SIG-M5 treated with dmso at 0.1 percent for 504 hours (cell line): Measurements from ENCODE around the gene RAB33B.
"Not testable (repeated sequence)": the region's sequence is repeated elsewhere in the genome, so short reads cannot be mapped to it uniquely, and the experiment has no call there.

ENCODE experiments used
- DNase-seq: peaks from one replicate; lab custom pipeline; 2025; ENCODE audit not compliant: unreplicated experiment; lab: John Stamatoyannopoulos, UW

The RAB33B gene

DNA sequence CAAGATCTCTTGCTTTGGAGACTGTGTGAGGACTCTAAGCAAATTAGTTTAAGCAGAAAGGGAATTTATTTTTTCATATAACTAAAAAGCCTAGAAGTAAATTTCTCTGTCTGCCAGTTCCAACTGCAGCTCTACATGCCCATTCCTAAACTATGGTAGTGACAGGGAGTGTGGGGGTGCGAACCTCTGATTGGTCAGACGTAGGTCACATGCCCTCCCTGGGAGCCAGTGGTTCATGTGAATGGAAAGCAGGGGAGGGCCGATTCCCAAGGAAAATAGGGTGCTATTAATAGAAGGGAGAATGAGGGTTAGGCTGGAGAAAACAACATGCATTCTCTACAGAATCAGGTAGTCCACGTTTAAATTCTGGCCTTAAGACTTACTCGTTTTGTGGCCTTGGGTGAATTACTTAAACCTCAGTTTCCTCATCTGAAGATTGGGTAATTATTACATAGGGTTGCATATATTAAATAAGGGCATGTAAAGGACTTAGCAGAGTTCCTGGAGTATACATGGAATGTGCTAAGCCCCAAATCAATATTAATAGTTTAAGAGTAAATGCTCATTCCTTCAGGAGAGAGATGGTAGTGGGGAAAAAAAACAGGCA is 7.2 kb downstream of the RAB33B start:
- no peak for DNase-seq

DNA sequence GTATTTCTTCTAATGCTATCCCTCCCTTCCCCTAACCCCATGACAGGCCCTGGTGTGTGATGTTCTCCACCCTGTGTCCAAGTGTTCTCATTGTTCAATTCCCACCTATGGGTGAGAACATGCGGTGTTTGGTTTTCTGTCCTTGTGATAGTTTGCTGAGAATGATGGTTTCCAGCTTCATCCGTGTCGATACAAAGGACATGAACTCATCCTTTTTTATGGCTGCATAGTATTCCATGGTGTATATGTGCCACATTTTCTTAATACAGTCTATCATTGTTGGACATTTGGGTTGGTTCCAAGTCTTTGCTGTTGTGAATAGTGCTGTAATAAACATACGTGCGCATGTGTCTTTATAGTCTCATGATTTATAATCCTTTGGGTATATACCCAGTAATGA is 10.6 kb downstream of the RAB33B start:
- DNase-seq: not testable (repeated sequence)

- no peak for DNase-seq
Measured at GRCh38 chr4:139465922-139466321, 12.0 kb downstream of the RAB33B start.

DNA sequence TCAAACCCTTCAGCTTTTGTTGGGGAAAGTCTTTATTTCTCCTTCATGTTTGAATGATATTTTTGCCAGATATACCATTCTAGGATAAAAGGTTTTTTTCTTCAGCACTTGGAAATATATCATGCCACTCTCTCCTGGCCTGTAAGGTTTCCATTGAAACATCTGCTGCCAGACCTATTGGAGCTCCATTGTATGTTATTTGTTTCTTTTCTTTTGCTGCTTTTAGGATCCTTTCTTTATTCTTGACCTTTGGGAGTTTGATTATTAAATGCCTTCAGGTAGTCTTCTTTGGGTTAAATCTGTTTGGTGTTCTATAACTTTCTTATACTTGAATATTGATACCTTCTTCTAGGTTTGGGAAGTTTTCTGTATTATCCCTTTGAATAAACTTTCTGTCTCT is 14.8 kb downstream of the RAB33B start:
- not testable (repeated sequence) for DNase-seq

- DNase-seq: no peak
Measured at GRCh38 chr4:139469216-139469615, 15.3 kb downstream of the RAB33B start.

DNA sequence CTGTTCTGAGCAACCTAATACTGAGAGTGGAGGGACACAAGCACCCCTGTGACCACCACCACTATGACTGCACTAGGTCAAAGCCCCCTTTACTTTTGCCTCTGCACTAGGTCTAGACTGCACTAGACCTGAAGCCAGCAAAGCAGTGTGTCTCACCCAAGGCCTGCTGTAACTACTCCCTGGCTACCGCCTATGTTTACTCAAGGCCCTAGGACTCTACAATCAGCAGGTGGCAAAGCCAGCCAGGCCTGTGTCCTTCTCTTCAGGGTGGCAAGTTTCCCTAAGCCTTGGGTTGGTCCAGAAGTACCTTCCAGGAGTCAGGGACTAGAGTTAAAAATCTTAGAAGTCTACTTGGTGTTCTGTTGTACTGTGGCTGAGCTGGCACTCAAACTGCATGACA is 15.9 kb downstream of the RAB33B start:
- DNase-seq: no peak

- DNase-seq: no peak
Measured at GRCh38 chr4:139470295-139470694, 16.4 kb downstream of the RAB33B start.

DNA sequence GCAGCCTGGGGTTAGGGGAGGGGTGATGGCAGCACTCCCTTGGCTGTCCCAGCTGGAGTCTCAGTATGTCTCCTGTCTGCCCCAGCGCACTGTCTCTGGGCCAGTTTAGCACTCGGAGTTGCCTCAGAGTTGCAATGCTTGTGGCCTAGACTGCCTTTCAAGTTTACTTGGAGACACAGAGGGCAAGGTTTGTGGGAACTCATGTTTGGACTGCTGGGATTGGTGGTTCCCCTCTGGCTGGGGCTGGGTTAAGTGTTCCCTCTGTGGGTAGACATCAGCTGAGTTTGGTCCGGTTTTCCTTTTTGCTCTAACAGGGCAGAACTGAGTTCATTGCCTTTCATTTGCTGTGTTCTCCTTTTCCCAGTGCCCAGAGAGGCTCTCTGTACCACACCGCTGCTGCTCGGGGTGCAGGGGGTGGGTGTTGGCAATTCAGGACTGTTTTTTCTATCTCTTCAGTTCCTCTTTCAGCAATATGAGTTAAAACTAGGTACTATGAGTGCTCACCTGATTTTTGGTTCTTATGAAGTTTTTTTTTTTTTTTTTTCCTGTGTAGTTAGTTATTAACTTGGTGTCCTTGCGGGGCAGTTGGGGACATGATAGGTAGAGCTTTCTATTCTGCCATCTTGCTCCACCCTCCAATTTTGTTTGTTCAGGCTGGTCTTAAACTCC is 17.2 kb downstream of the RAB33B start:
- no peak for DNase-seq

DNA sequence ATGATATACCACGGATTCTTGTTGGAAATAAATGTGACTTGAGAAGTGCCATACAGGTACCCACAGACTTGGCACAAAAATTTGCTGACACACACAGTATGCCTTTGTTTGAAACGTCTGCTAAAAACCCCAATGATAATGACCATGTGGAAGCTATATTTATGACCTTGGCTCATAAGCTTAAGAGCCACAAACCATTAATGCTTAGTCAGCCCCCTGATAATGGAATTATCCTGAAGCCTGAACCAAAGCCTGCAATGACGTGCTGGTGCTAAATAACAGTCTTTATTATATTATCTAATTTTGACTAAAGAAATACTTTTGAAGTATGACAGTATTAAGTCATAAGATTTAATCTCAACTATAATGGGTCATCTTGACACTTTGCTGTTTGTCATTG is 18.9 kb downstream of the RAB33B start:
- DNase-seq: no peak

- no peak for DNase-seq
Measured at GRCh38 chr4:139476363-139476762, 22.4 kb downstream of the RAB33B start.

DNA sequence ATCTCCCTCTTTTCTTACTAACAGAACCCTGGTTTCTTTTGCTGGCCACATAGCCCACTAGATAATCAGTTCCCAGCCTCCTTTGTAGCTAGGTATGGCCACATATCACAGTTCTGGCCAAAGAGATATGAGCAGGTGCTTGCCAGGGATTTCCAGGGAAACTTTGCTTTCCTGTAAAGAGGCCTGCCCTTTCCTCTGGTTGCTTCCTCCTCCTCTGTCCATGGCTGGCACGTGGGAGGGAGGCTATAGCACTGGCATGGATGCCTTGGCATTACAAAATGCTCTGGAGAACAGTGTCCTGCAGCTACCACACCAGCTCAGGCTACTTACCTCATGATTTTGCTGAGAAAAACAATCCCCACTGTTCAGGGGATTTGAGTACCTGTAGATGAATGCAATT is 27.5 kb downstream of the RAB33B start:
- DNase-seq: no peak

DNA sequence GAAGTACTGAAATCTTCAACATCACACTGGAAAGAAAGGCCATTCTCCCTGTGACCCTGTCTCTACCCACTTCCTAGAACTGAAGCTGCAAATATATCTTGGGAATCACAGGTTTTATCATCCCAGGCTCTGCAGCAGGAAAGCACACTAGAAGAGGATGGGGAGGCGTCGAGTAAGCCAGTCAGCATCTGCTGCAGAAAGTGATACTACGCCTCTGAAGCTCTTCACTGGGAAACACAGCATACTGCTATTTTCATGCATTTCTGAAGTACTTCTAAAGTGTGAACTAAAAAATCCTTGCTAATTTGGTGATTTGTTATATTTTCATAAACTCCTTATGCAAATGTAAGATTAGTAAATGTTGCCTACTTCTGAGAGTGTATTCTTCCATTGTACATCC is 29.1 kb downstream of the RAB33B start:
- no peak for DNase-seq

GRCh38 chr4:139484783-139485311 is 30.9 kb downstream of the RAB33B start:
- DNase-seq: peak; percentile 82

- DNase-seq: no peak
Measured at GRCh38 chr4:139488442-139488841, 34.5 kb downstream of the RAB33B start.

DNA sequence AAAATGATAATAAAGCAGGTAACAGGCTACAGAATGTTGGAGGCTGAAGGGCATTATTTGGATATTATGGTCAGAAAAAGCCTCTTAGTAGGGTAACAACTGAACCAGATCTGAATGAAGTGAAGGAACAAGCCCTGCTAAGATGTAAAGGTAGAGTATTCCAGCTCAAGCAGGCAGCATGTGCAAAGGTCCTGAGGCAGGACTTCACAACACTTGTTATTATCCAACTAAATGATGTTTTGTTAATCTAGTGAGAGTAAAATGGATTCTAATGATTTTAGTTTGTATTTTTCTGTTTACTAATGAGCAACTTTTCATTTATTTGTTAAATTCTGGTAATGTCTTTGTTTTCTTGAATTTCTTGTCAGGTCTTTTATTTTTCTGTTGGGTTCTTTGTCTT is 35.7 kb downstream of the RAB33B start:
- no peak for DNase-seq

DNA sequence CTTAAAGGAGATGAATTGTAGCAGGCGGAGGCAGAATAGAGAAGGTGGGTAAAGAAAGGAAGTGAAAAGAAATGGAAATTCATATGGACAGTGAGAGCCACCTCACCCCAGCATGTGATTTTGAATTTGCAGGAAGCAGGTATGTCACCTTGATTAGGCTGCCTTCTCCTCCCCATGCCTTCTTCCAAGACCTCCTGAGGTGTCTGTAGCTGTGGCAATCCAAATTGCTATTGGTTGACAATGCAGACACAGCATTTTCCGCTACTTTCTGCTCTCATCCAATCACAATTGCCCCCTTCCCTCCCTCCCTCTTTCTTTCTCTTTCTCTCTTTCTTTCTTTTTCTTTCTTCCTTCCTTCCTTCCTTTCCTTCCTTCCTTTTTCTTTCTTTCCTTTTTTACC is 38.5 kb downstream of the RAB33B start:
- no peak for DNase-seq

DNA sequence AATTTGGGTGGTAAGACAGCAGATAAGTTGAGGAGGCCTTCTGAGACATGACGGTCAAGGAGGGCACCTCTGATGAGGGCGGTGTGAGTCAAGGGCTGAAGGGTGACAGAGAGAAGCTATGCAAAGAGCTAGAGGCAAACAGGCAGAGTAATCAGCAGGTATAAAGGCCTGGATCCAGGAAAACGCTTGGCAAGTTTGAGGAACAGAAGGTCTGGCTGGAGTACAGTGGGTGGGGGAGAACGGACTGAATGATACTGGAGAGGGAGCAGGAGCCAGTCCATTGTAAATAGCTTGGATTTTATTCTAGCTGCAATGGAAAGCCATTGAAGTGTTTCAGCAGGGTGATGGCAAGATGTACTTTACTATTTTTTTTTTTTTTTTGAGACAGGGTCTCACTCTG is 39.3 kb downstream of the RAB33B start:
- no peak for DNase-seq

DNA sequence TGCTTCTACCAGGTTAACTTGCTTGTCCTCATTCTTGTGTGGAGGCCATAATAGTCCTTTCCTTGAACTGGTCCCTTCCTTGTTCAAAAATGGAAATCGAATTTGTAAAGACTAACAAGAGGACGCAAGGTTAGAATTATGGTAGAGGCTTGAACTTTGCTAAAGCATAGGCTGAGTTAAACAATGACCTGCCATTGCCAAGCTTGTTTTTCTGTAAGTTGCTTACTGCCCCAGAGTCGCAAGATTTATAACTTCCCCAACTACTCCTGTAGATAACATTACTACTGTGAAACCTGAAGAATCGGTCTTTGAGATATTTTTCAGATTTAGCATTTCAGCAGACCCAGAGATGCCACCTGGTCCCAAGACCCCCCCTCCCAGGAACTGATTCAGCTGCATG is 45.3 kb downstream of the RAB33B start:
- no peak for DNase-seq

- DNase-seq: no peak
Measured at GRCh38 chr4:139501117-139501516, 47.2 kb downstream of the RAB33B start.

DNA sequence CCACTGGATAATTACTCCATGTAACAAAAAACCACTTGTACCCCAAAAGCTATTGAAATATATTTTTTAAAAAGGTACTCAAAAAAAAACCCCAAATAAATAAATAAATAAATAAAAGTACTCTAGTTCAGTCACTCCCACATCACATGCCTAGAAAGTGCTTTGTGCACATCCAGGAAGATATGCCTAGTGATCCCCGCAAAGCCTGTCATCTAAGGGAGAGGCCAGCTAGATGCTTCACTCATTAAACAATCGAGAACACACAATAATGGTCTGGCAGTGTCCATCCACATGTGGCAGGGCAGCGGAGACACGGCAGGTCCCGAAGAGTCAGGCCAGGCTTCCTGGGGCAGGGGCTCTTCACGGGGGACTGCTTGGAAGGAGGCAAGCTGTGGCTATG is 47.6 kb downstream of the RAB33B start:
- DNase-seq: no peak

GRCh38 chr4:139501927-139502899 is 48.3 kb downstream of the RAB33B start:
- DNase-seq: no peak
